Measurements from ENCODE around the gene ADGRB3. TPM values are rescaled to one million over a fixed set of nuclear protein-coding genes. Genes with fewer than 3 reads are reported as not detected.

The ADGRB3 gene
- total RNA-seq, 1 experiment from 2014 or later, result not detected

DNA sequence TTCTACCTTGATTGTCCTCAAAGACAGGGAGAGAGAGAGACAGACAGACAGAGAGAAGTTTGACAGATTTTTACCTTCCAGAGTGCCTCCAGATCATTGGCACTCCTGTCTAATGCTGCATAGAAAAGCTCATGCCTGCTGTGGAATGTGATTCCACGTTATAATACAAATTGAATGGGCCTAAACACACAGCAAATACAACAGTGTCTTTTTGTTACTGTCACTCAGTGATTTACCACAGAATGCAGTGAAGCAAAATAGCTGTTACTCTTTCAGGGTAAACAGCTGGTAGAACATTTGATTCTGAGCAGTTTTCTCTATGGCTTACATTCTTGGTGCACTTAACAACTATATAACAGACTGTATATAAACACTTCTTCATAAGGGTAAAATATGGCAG lies 603.0 kb downstream of the ADGRB3 start:
- H3K36me3 Mint-ChIP-seq (ENCODE audit: insufficient read depth, unreplicated experiment), result no peaks in the 10 kb centered on the region
- CTCF ChIA-PET, result no interaction called here
- intact Hi-C loops (cut with micrococcal nuclease), result no loop called here
- no peak overlapping the region for H3K27ac Mint-ChIP-seq (ENCODE audit: low read depth, unreplicated experiment)
- no TSS peak for BruUV-seq (replicated peaks)
- TF ChIP-seq, protein P1, sequence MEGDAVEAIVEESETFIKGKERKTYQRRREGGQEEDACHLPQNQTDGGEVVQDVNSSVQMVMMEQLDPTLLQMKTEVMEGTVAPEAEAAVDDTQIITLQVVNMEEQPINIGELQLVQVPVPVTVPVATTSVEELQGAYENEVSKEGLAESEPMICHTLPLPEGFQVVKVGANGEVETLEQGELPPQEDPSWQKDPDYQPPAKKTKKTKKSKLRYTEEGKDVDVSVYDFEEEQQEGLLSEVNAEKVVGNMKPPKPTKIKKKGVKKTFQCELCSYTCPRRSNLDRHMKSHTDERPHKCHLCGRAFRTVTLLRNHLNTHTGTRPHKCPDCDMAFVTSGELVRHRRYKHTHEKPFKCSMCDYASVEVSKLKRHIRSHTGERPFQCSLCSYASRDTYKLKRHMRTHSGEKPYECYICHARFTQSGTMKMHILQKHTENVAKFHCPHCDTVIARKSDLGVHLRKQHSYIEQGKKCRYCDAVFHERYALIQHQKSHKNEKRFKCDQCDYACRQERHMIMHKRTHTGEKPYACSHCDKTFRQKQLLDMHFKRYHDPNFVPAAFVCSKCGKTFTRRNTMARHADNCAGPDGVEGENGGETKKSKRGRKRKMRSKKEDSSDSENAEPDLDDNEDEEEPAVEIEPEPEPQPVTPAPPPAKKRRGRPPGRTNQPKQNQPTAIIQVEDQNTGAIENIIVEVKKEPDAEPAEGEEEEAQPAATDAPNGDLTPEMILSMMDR (IDR thresholded peaks at IDR 0.05; ENCODE audit: unreplicated experiment), result no peak
- H3K4me3 Mint-ChIP-seq (ENCODE audit: unreplicated experiment), result no peak overlapping the region
- H3K27me3 Mint-ChIP-seq (ENCODE audit: insufficient read depth, unreplicated experiment), result no peaks in the 10 kb centered on the region
- POLR2A ChIA-PET, result no interaction called here
- no peak for DNase-seq (ENCODE audit: unreplicated experiment)
- H3K4me1 Mint-ChIP-seq (ENCODE audit: insufficient read depth, unreplicated experiment), result no peaks in the 10 kb centered on the region
- H3K9me3 Mint-ChIP-seq (ENCODE audit: unreplicated experiment), result no peaks in the 10 kb centered on the region

DNA sequence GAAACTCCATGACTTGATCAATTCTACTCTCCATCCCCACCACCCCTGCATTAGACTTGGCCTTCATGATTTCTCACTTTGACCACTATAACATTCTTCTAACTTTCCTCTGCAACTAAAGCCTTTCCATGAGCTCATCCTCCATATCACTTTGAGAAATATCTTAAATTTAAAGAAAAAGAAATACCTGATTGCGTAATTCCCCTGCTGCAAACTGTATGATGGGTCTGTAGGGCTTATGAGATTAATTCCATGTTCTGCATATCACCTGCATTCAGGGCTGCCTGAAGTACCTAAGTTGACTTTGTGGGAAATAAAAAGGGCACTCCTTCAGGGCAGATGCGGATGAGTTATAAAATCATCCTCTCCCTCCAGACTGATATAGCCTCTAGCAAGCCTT lies 611.9 kb downstream of the ADGRB3 start:
- intact Hi-C loops (cut with micrococcal nuclease), result no loop called here
- TF ChIP-seq, protein P1 (IDR thresholded peaks at IDR 0.05; ENCODE audit: unreplicated experiment), result no peak

DNA sequence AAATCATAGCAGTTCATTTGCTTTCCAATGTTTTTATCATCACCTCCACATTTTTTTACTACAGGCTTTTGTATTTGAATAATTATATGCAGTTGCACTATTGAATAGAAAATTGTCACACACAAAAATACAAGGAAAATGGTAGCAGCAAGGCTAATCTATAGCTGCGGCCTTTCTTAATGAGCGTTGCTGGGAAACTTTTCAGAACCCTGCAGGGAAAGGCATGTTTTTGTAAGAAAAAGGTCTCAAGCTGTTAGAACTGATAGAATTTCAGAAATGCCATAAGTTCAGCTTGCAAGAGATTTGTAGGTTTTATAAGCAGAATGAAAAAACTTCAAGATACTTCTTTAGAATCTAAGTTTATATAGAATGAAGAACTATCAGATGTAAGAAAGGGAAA lies 625.9 kb downstream of the ADGRB3 start:
- H3K4me1 Mint-ChIP-seq (ENCODE audit: insufficient read depth, unreplicated experiment), result no peaks in the 10 kb centered on the region
- no peak overlapping the region for H3K27ac Mint-ChIP-seq (ENCODE audit: low read depth, unreplicated experiment)
- no peaks in the 10 kb centered on the region for H3K36me3 Mint-ChIP-seq (ENCODE audit: insufficient read depth, unreplicated experiment)
- H3K27me3 Mint-ChIP-seq (ENCODE audit: insufficient read depth, unreplicated experiment), result peaks cover 61% of the 10 kb centered on the region
- TF ChIP-seq, protein P1 (IDR thresholded peaks at IDR 0.05; ENCODE audit: unreplicated experiment), result no peak
- no peak for DNase-seq (ENCODE audit: unreplicated experiment)
- intact Hi-C loops (cut with micrococcal nuclease), result no loop called here
- ChIA-PET POLR2A (no interaction called here), CTCF (no interaction called here)
- no peak overlapping the region for H3K4me3 Mint-ChIP-seq (ENCODE audit: unreplicated experiment)
- no TSS peak for BruUV-seq (replicated peaks)
- H3K9me3 Mint-ChIP-seq (ENCODE audit: unreplicated experiment), result no peaks in the 10 kb centered on the region

More for the DNA sequence above, 611.9 kb downstream of the ADGRB3 start:
- Mint-ChIP-seq H3K27me3 (ENCODE audit: insufficient read depth, unreplicated experiment) (no peaks in the 10 kb centered on the region), H3K36me3 (ENCODE audit: insufficient read depth, unreplicated experiment) (no peaks in the 10 kb centered on the region), H3K27ac (ENCODE audit: low read depth, unreplicated experiment) (no peak overlapping the region), H3K9me3 (ENCODE audit: unreplicated experiment) (no peaks in the 10 kb centered on the region), H3K4me3 (ENCODE audit: unreplicated experiment) (no peak overlapping the region), H3K4me1 (ENCODE audit: insufficient read depth, unreplicated experiment) (no peaks in the 10 kb centered on the region)
- BruUV-seq (replicated peaks), result no TSS peak
- ChIA-PET POLR2A (no interaction called here), CTCF (no interaction called here)
- DNase-seq (ENCODE audit: unreplicated experiment), result no peak

DNA sequence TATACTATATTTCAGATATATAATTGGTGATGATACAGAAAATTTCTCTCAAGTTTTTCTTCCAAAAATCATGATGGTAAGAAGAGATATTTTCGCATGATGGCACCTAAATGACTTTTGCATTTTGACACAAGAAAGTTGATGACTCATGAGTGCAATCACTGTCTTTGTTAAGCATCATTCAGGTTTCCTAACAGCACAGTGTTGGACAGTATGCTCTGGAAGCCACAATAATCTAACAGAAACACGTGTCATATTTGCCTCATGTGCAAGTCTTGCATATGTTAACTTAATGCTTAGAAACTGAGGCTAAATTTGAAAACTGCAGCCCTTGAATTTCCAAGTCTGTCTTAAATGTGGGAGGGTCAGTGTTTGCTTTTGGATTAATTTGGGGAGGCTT lies 628.2 kb downstream of the ADGRB3 start:
- TF ChIP-seq, protein P1 (IDR thresholded peaks at IDR 0.05; ENCODE audit: unreplicated experiment), result no peak
- Mint-ChIP-seq H3K4me3 (ENCODE audit: unreplicated experiment) (no peak overlapping the region), H3K27me3 (ENCODE audit: insufficient read depth, unreplicated experiment) (peaks cover 68% of the 10 kb centered on the region), H3K27ac (ENCODE audit: low read depth, unreplicated experiment) (no peak overlapping the region), H3K9me3 (ENCODE audit: unreplicated experiment) (no peaks in the 10 kb centered on the region), H3K36me3 (ENCODE audit: insufficient read depth, unreplicated experiment) (no peaks in the 10 kb centered on the region), H3K4me1 (ENCODE audit: insufficient read depth, unreplicated experiment) (no peaks in the 10 kb centered on the region)
- DNase-seq (ENCODE audit: unreplicated experiment), result peak; percentile 2
- intact Hi-C loops (cut with micrococcal nuclease), result no loop called here
- CTCF ChIA-PET, result no interaction called here
- POLR2A ChIA-PET, result no interaction called here
- BruUV-seq (replicated peaks), result no TSS peak
